Trophoblast cell (in vitro differentiated cells and primary cell): ENCODE results near the gene DYSF.

Source experiments
- DNase-seq, 2 donors: peaks; one replicate each; pipeline ENCODE4 v3.0.0-alpha.2; 2016
- H2AFZ ChIP-seq: 2 replicates; pipeline ENCODE4 v1.6.1; 2013; ENCODE audit warnings: low read length, moderate library complexity, mild to moderate bottlenecking; ENCODE audit not compliant: insufficient read depth, poor library complexity
- H2AK5ac ChIP-seq: 2 replicates; pipeline ENCODE4 v1.6.1; 2013; ENCODE audit warnings: mild to moderate bottlenecking, low read length
- H2BK120ac ChIP-seq: 2 replicates; pipeline ENCODE4 v1.6.1; 2013; ENCODE audit warnings: low read length, mild to moderate bottlenecking, moderate library complexity; ENCODE audit not compliant: insufficient read depth, poor library complexity
- H2BK12ac ChIP-seq: 2 replicates; pipeline ENCODE4 v1.6.1; 2013; ENCODE audit warnings: mild to moderate bottlenecking, low read length, moderate library complexity
- H2BK5ac ChIP-seq: 2 replicates; pipeline ENCODE4 v1.6.1; 2013; ENCODE audit warnings: low read length, low read depth, moderate library complexity, mild to moderate bottlenecking; ENCODE audit not compliant: poor library complexity
- H3K14ac ChIP-seq: 2 replicates; pipeline ENCODE4 v1.6.1; 2013; ENCODE audit warnings: mild to moderate bottlenecking, low read length
- H3K18ac ChIP-seq: 2 replicates; pipeline ENCODE4 v1.6.1; 2013; ENCODE audit warnings: mild to moderate bottlenecking, low read length
- H3K23ac ChIP-seq: 2 replicates; pipeline ENCODE4 v1.6.1; 2013; ENCODE audit warnings: low read length
- H3K27ac ChIP-seq: 2 replicates; pipeline ENCODE4 v1.5.1; 2013; ENCODE audit warnings: low read depth, mild to moderate bottlenecking, inconsistent platforms, low read length, moderate library complexity
- H3K27me3 ChIP-seq: 2 replicates; pipeline ENCODE4 v1.6.1; 2013; ENCODE audit warnings: inconsistent platforms, mild to moderate bottlenecking, low read length, moderate library complexity; ENCODE audit not compliant: insufficient read depth
- H3K36me3 ChIP-seq, 2 experiments: 1 replicate in 1 of 2; 2 replicates in 1 of 2; pipeline ENCODE4 v1.6.1; 2013; ENCODE audit warnings: low read length in 2 of 2, mild to moderate bottlenecking in 2 of 2, moderate library complexity in 1 of 2; ENCODE audit not compliant: insufficient read depth in 2 of 2, control insufficient read depth in 1 of 2
- H3K4ac ChIP-seq: 2 replicates; pipeline ENCODE4 v1.6.1; 2013; ENCODE audit warnings: low read depth, mild to moderate bottlenecking, low read length, moderate library complexity
- H3K4me1 ChIP-seq, 2 experiments: 1 replicate in 1 of 2; 2 replicates in 1 of 2; pipeline ENCODE4 v1.6.1; 2013; ENCODE audit warnings: low read length in 2 of 2, mild to moderate bottlenecking in 2 of 2, moderate library complexity in 1 of 2; ENCODE audit not compliant: insufficient read depth in 2 of 2, control insufficient read depth in 1 of 2
- H3K4me2 ChIP-seq: 2 replicates; pipeline ENCODE4 v1.6.1; 2013; ENCODE audit warnings: inconsistent platforms, mild to moderate bottlenecking, low read length, moderate library complexity
- H3K4me3 ChIP-seq: 2 replicates; pipeline ENCODE4 v1.5.1; 2013; ENCODE audit warnings: mild to moderate bottlenecking, low read depth, low read length, inconsistent platforms
- H3K79me1 ChIP-seq: one replicate; pipeline ENCODE4 v1.6.1; 2013; ENCODE audit warnings: low read length
- H3K79me2 ChIP-seq: 2 replicates; pipeline ENCODE4 v1.6.1; 2013; ENCODE audit warnings: low read length, mild to moderate bottlenecking; ENCODE audit not compliant: control insufficient read depth, insufficient read depth, poor library complexity
- H3K9ac ChIP-seq: 2 replicates; pipeline ENCODE4 v1.6.1; 2013; ENCODE audit warnings: mild to moderate bottlenecking, low read length
- H3K9me3 ChIP-seq: 2 replicates; pipeline ENCODE4 v1.6.1; 2013; ENCODE audit warnings: low read depth, mild to moderate bottlenecking, control low read depth, inconsistent platforms, low read length; ENCODE audit not compliant: insufficient read depth
- H4K12ac ChIP-seq: 2 replicates; pipeline ENCODE4 v1.6.1; 2013; ENCODE audit warnings: low read depth, mild to moderate bottlenecking, low read length, moderate library complexity
- H4K8ac ChIP-seq: 2 replicates; pipeline ENCODE4 v1.6.1; 2013; ENCODE audit warnings: low read depth, mild to moderate bottlenecking, low read length, moderate library complexity
- H4K91ac ChIP-seq: one replicate; pipeline ENCODE4 v1.6.1; 2013; ENCODE audit warnings: low read depth, mild to moderate bottlenecking, low read length, moderate library complexity
- WGBS: extraction: QIAGEN DNeasy Blood & Tissue Kit; methylation state at CpG from one replicate; pipeline ENCODE4 v1.1.7; 2013; ENCODE audit warnings: missing lambda C conversion rate; ENCODE audit not compliant: insufficient read length, insufficient coverage; ENCODE audit errors: extremely low coverage; 5-methylcytosine and 5-hydroxymethylcytosine counted together

Gene DYSF

GRCh38 chr2:71598526-71598925, 145.2 kb downstream of the DYSF start:
- Histone ChIP-seq H2BK5ac (no peak overlapping the region), H3K79me1 (no peaks in the 10 kb centered on the region), H3K18ac (no peak overlapping the region), H4K12ac (no peak overlapping the region), H3K4me2 (no peak overlapping the region), H3K27ac (no peak overlapping the region), H3K36me3 (peaks cover 10 to 11% of the 10 kb centered on the region in 2 experiments), H2BK120ac (no peak overlapping the region), H3K23ac (no peak overlapping the region), H4K8ac (no peak overlapping the region), H3K4me3 (no peak overlapping the region), H4K91ac (no peak overlapping the region), H3K4ac (no peak overlapping the region), H3K14ac (no peak overlapping the region), H3K79me2 (no peaks in the 10 kb centered on the region), H2AFZ (no peak overlapping the region), H3K4me1 (no peaks in the 10 kb centered on the region), H3K27me3 (no peaks in the 10 kb centered on the region), H3K9me3 (no peaks in the 10 kb centered on the region), H3K9ac (no peak overlapping the region), H2AK5ac (no peak overlapping the region), H2BK12ac (no peak overlapping the region)
- DNase-seq = no peak
- no CpG with 5 or more reads among the region's 14 CpGs for WGBS

- Histone ChIP-seq H4K12ac (no peak overlapping the region), H3K79me1 (no peaks in the 10 kb centered on the region), H3K9ac (no peak overlapping the region), H3K27me3 (no peaks in the 10 kb centered on the region), H2AK5ac (no peak overlapping the region), H4K91ac (no peak overlapping the region), H3K4ac (no peak overlapping the region), H3K36me3 (peaks cover 11 to 12% of the 10 kb centered on the region in 2 experiments), H3K79me2 (no peaks in the 10 kb centered on the region), H3K18ac (no peak overlapping the region), H3K4me2 (no peak overlapping the region), H2BK12ac (no peak overlapping the region), H3K9me3 (no peaks in the 10 kb centered on the region), H3K23ac (no peak overlapping the region), H2AFZ (no peak overlapping the region), H2BK5ac (no peak overlapping the region), H3K14ac (no peak overlapping the region), H3K4me1 (no peaks in the 10 kb centered on the region), H4K8ac (no peak overlapping the region), H3K27ac (no peak overlapping the region), H2BK120ac (no peak overlapping the region), H3K4me3 (no peak overlapping the region)
- no peak for DNase-seq
- no CpG with 5 or more reads among the region's 8 CpGs for WGBS
Observed at GRCh38 chr2:71599038-71599437, 145.7 kb downstream of the DYSF start.

- Histone ChIP-seq H3K14ac (no peak overlapping the region), H3K4me2 (no peak overlapping the region), H4K91ac (no peak overlapping the region), H3K79me1 (no peaks in the 10 kb centered on the region), H4K12ac (no peak overlapping the region), H3K9ac (no peak overlapping the region), H3K36me3 (peaks cover 11 to 12% of the 10 kb centered on the region in 2 experiments), H3K4me3 (no peak overlapping the region), H3K23ac (no peak overlapping the region), H2BK5ac (no peak overlapping the region), H3K4me1 (no peaks in the 10 kb centered on the region), H2BK12ac (no peak overlapping the region), H3K4ac (no peak overlapping the region), H3K18ac (no peak overlapping the region), H2AK5ac (no peak overlapping the region), H3K79me2 (no peaks in the 10 kb centered on the region), H3K27me3 (no peaks in the 10 kb centered on the region), H3K9me3 (no peaks in the 10 kb centered on the region), H4K8ac (no peak overlapping the region), H2BK120ac (no peak overlapping the region), H3K27ac (no peak overlapping the region), H2AFZ (no peak overlapping the region)
- no peak for DNase-seq
- WGBS = no CpG with 5 or more reads among the region's 13 CpGs
Observed at GRCh38 chr2:71599646-71600236, 146.4 kb downstream of the DYSF start.

GRCh38 chr2:71600555-71600954, 147.2 kb downstream of the DYSF start:
- Histone ChIP-seq H3K79me1 (no peaks in the 10 kb centered on the region), H3K9me3 (no peaks in the 10 kb centered on the region), H3K27me3 (no peaks in the 10 kb centered on the region), H3K4ac (no peak overlapping the region), H2AK5ac (no peak overlapping the region), H4K91ac (no peak overlapping the region), H3K79me2 (no peaks in the 10 kb centered on the region), H2BK12ac (no peak overlapping the region), H3K23ac (no peak overlapping the region), H2BK120ac (no peak overlapping the region), H3K14ac (no peak overlapping the region), H3K9ac (no peak overlapping the region), H4K8ac (no peak overlapping the region), H3K4me1 (no peaks in the 10 kb centered on the region), H3K4me3 (no peak overlapping the region), H2AFZ (no peak overlapping the region), H4K12ac (no peak overlapping the region), H3K18ac (no peak overlapping the region), H3K36me3 (peaks cover 11 to 12% of the 10 kb centered on the region in 2 experiments), H3K4me2 (no peak overlapping the region), H2BK5ac (no peak overlapping the region), H3K27ac (no peak overlapping the region)
- DNase-seq = no peak
- no CpG with 5 or more reads among the region's 9 CpGs for WGBS
